ENCODE data around the gene DOCK4. TPM values are rescaled to one million over a fixed set of nuclear protein-coding genes. Genes with fewer than 3 reads are reported as not detected.

The DOCK4 gene
- total RNA-seq, 1 experiment from 2014 or later: 4.9 TPM

DNA sequence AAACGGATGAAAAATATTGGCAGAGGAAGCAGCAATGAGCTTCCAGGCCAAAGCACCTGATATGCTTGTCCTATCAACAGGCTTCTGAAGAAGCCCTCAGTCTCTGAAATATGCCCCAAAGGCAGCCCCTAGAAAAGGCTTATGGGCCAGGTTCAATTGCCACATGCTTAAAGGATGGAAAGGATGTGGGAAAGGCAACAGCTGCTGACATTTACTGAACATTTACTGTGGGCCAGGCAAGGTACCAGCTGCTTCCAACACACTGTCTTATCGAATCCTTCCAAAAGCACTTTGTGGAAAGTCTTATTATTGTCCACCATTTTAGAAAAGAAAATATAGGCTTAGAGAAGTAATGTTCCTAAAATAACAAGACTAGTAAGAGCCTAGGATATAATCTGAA lies 56.5 kb downstream of the DOCK4 start:
- H3K14ac ChIP-seq (ENCODE audit: insufficient read depth, low read length): no peak overlapping the region
- H3K27me3 ChIP-seq (ENCODE audit: insufficient read depth, low read length): no peaks in the 10 kb centered on the region
- no peak overlapping the region for H3K27ac ChIP-seq (ENCODE audit: insufficient read length, low read depth, low read length)
- H3K4me2 ChIP-seq (ENCODE audit: insufficient read depth, insufficient read length, low read length): no peak overlapping the region
- WGBS (ENCODE audit: extremely low coverage, insufficient read length, low lambda C conversion rate): no CpG with 5 or more reads among the region's 2 CpGs
- H2BK15ac ChIP-seq (ENCODE audit: low read depth, low read length): no peak overlapping the region
- H3K79me1 ChIP-seq (ENCODE audit: insufficient read depth, low read depth, low read length, poor library complexity, severe bottlenecking): no peaks in the 10 kb centered on the region
- H3K56ac ChIP-seq (ENCODE audit: insufficient read length, low read depth, low read length): no peak overlapping the region
- Mint-ChIP-seq H3K9me3 (no peaks in the 10 kb centered on the region), H3K4me3 (no peak overlapping the region), H3K4me1 (peaks cover 8 to 11% of the 10 kb centered on the region in 2 experiments), H3K27ac (no peak overlapping the region), H3K36me3 (ENCODE audit: insufficient read depth in 1 of 3, low read depth in 3 of 3) (no peaks in the 10 kb centered on the region), H3K27me3 (ENCODE audit: low read depth) (no peaks in the 10 kb centered on the region)
- peaks cover 6% of the 10 kb centered on the region; the same call in 1 of the 2 replicates for H3K4me1 ChIP-seq (ENCODE audit: insufficient read depth, low read length)
- no peaks in the 10 kb centered on the region for H3K9me3 ChIP-seq (ENCODE audit: control insufficient read depth, low read depth, low read length)
- DNase-seq: no peak
- H3K9ac ChIP-seq (ENCODE audit: extremely low read depth, insufficient read length, low read length): no peak overlapping the region
- no peak overlapping the region for H4K91ac ChIP-seq (ENCODE audit: insufficient read length, low read depth, low read length)
- H3K4ac ChIP-seq (ENCODE audit: low read depth, low read length): no peak overlapping the region
- H2BK120ac ChIP-seq (ENCODE audit: low read depth, low read length, poor library complexity, severe bottlenecking): no peak overlapping the region
- H4K20me1 ChIP-seq (ENCODE audit: control insufficient read depth, insufficient read depth, insufficient read length): no peaks in the 10 kb centered on the region
- no peak overlapping the region for H4K8ac ChIP-seq (replicated peaks; ENCODE audit: insufficient read length, low read depth, low read length)
- no peak overlapping the region for H2BK20ac ChIP-seq (ENCODE audit: low read depth, low read length, poor library complexity, severe bottlenecking)
- no peak overlapping the region for H2BK5ac ChIP-seq (ENCODE audit: insufficient read length, low read length)
- no peaks in the 10 kb centered on the region; the same call in 1 of the 2 replicates for H3K79me2 ChIP-seq (ENCODE audit: insufficient read depth, low read length)
- H2AFZ ChIP-seq (ENCODE audit: low read length): no peak overlapping the region
- no peaks in the 10 kb centered on the region for H3K23me2 ChIP-seq (ENCODE audit: insufficient read length, low read depth, low read length, poor library complexity, severe bottlenecking)
- TF ChIP-seq, protein P1, sequence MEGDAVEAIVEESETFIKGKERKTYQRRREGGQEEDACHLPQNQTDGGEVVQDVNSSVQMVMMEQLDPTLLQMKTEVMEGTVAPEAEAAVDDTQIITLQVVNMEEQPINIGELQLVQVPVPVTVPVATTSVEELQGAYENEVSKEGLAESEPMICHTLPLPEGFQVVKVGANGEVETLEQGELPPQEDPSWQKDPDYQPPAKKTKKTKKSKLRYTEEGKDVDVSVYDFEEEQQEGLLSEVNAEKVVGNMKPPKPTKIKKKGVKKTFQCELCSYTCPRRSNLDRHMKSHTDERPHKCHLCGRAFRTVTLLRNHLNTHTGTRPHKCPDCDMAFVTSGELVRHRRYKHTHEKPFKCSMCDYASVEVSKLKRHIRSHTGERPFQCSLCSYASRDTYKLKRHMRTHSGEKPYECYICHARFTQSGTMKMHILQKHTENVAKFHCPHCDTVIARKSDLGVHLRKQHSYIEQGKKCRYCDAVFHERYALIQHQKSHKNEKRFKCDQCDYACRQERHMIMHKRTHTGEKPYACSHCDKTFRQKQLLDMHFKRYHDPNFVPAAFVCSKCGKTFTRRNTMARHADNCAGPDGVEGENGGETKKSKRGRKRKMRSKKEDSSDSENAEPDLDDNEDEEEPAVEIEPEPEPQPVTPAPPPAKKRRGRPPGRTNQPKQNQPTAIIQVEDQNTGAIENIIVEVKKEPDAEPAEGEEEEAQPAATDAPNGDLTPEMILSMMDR (conservative IDR thresholded peaks at IDR 0.05): no peak
- no peak overlapping the region for H3K18ac ChIP-seq (ENCODE audit: insufficient read length, low read depth, low read length)
- H2AK5ac ChIP-seq (ENCODE audit: insufficient read length, low read length): no peak overlapping the region
- no peak overlapping the region for H2BK12ac ChIP-seq (ENCODE audit: insufficient read length, low read depth, low read length)
- H3K23ac ChIP-seq (ENCODE audit: insufficient read length, low read depth, low read length): no peak overlapping the region
- H3T11ph ChIP-seq (ENCODE audit: low read length): no peak overlapping the region
- H4K5ac ChIP-seq (ENCODE audit: insufficient read length, low read depth, low read length): no peak overlapping the region
